ENCODE results near the gene ADAMTSL1.

ADAMTSL1 gene

DNA sequence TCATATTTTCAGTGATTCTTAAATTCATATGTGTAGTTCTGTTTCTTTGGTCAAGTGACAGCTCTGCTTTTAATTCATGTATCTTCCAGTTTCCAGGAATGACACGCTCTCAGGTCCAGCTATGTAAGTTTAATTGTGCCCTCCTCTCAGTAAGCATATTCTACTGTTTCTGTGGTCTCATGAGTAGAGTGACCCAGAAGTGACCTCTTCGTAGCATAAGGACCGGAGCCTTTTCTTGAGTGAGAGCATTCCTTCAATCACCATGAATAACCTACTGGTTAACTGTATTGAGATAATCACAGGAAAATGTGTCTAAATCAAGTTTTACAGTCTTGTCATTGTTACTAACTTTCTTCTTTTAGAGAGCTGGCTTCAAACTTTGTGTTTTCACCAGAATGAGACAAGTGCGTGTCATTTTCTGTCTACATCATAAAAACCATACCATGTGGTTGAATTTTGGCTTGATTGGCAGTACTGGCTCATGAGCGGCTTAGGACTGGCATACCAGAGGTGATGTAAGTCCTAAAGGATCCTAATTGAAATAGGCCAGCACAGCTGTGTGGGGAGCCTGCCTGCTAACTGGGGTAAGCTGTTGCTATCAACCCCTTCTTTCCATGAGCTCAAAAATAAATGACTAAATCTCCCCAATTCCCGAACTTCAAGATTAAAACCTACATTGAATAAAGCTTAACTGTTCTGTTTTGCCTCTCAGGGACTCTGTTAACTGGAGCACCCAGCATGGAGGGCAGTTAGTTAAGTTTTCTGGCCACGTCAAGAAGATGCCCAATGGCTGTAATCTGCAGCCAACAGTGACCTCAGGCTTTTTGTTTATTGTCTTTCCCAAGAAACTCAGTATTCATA is 4.8 kb downstream of the ADAMTSL1 start:
- Histone ChIP-seq H2AFZ (ENCODE audit: low read length) (no peak overlapping the region), H3F3A (ENCODE audit: low read depth) (no peaks in the 10 kb centered on the region), H3K4me2 (ENCODE audit: low read depth, low read length, poor library complexity, severe bottlenecking) (no peak overlapping the region), H3K27me3 (ENCODE audit: insufficient read depth, low read length, poor library complexity, severe bottlenecking) (no peaks in the 10 kb centered on the region), H3K79me2 (ENCODE audit: insufficient read depth, low read length) (no peaks in the 10 kb centered on the region), H3K9me3 (ENCODE audit: insufficient read depth, low read depth, low read length) (no peaks in the 10 kb centered on the region), H3K9ac (ENCODE audit: low read depth, low read length, poor library complexity, severe bottlenecking) (no peak overlapping the region), H3K4me3 (ENCODE audit: low read length, poor library complexity, severe bottlenecking) (no peak overlapping the region), H3K9me2 (replicated peaks; ENCODE audit: low read depth, low read length) (no peaks in the 10 kb centered on the region), H4K20me1 (ENCODE audit: insufficient read depth, low read length, poor library complexity, severe bottlenecking) (no peaks in the 10 kb centered on the region), H3K4me1 (ENCODE audit: insufficient read depth, low read length, poor library complexity, severe bottlenecking) (no peaks in the 10 kb centered on the region), H3K36me3 (ENCODE audit: insufficient read depth, low read length) (no peaks in the 10 kb centered on the region)
- no peak for TF ChIP-seq EZH2phosphoT487 (IDR thresholded peaks at IDR 0.05; ENCODE audit: borderline replicate concordance)
- TF ChIP-seq, protein P1, sequence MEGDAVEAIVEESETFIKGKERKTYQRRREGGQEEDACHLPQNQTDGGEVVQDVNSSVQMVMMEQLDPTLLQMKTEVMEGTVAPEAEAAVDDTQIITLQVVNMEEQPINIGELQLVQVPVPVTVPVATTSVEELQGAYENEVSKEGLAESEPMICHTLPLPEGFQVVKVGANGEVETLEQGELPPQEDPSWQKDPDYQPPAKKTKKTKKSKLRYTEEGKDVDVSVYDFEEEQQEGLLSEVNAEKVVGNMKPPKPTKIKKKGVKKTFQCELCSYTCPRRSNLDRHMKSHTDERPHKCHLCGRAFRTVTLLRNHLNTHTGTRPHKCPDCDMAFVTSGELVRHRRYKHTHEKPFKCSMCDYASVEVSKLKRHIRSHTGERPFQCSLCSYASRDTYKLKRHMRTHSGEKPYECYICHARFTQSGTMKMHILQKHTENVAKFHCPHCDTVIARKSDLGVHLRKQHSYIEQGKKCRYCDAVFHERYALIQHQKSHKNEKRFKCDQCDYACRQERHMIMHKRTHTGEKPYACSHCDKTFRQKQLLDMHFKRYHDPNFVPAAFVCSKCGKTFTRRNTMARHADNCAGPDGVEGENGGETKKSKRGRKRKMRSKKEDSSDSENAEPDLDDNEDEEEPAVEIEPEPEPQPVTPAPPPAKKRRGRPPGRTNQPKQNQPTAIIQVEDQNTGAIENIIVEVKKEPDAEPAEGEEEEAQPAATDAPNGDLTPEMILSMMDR (conservative IDR thresholded peaks at IDR 0.05; ENCODE audit: low read length), result no peak

DNA sequence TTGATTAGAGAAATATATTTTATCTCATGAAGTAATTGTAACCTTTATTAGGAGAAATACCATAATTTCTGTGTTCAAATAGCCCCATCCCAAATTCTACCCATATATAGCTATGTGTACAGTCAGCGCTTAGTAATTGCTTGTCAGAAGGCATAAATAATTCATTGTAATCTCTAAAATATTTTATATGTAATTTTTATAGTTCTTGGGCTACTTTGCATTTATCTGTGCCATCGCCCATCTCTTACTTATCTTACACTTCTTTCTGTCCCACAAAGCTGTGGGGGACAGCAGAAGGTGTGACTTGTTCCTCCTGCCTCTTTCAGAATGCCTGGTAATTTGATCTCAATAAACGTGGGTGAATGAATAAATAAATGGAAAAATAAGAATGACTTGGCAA is 5.5 kb downstream of the ADAMTSL1 start:
- no peak overlapping the region for H3K4me3 ChIP-seq (ENCODE audit: low read length, poor library complexity, severe bottlenecking)
- H3K9ac ChIP-seq (ENCODE audit: low read depth, low read length, poor library complexity, severe bottlenecking), result no peak overlapping the region
- H3K27me3 ChIP-seq (ENCODE audit: insufficient read depth, low read length, poor library complexity, severe bottlenecking), result no peaks in the 10 kb centered on the region
- H4K20me1 ChIP-seq (ENCODE audit: insufficient read depth, low read length, poor library complexity, severe bottlenecking), result no peaks in the 10 kb centered on the region
- no peak overlapping the region for H2AFZ ChIP-seq (ENCODE audit: low read length)
- H3K79me2 ChIP-seq (ENCODE audit: insufficient read depth, low read length), result no peaks in the 10 kb centered on the region
- H3K4me1 ChIP-seq (ENCODE audit: insufficient read depth, low read length, poor library complexity, severe bottlenecking), result no peaks in the 10 kb centered on the region
- no peaks in the 10 kb centered on the region for H3K36me3 ChIP-seq (ENCODE audit: insufficient read depth, low read length)
- no peak overlapping the region for H3K4me2 ChIP-seq (ENCODE audit: low read depth, low read length, poor library complexity, severe bottlenecking)
- TF ChIP-seq EZH2phosphoT487 (IDR thresholded peaks at IDR 0.05; ENCODE audit: borderline replicate concordance), result no peak
- TF ChIP-seq, protein P1 (conservative IDR thresholded peaks at IDR 0.05; ENCODE audit: low read length), result no peak
- no peaks in the 10 kb centered on the region for H3F3A ChIP-seq (ENCODE audit: low read depth)
- no peaks in the 10 kb centered on the region for H3K9me3 ChIP-seq (ENCODE audit: insufficient read depth, low read depth, low read length)
- H3K9me2 ChIP-seq (replicated peaks; ENCODE audit: low read depth, low read length), result no peaks in the 10 kb centered on the region

DNA sequence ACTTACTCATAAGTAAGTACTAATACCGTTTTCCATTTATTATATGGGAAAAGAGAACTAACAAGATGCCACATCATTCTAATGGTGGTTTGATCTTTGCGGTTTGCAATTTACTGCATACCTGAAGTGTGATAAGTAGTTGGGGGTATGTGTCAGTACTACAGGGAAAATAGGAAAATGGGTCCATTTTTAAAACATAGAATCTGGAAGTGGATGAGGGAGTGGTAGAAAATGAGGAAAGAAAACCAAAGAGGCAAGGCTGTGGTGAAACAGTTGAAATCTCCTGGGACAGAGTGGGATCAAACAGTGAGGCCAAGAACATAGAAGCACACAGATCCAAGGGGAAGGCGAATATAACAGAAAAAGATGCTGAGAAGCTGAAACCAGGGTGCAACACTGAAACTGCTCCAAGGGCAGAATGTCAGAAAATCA is 6.7 kb downstream of the ADAMTSL1 start:
- Histone ChIP-seq H3K9ac (ENCODE audit: low read depth, low read length, poor library complexity, severe bottlenecking) (no peak overlapping the region), H3K4me2 (ENCODE audit: low read depth, low read length, poor library complexity, severe bottlenecking) (no peak overlapping the region), H2AFZ (ENCODE audit: low read length) (no peak overlapping the region), H3K9me2 (replicated peaks; ENCODE audit: low read depth, low read length) (no peaks in the 10 kb centered on the region), H4K20me1 (ENCODE audit: insufficient read depth, low read length, poor library complexity, severe bottlenecking) (no peaks in the 10 kb centered on the region), H3K79me2 (ENCODE audit: insufficient read depth, low read length) (no peaks in the 10 kb centered on the region), H3K4me3 (ENCODE audit: low read length, poor library complexity, severe bottlenecking) (no peak overlapping the region), H3K4me1 (ENCODE audit: insufficient read depth, low read length, poor library complexity, severe bottlenecking) (no peaks in the 10 kb centered on the region), H3F3A (ENCODE audit: low read depth) (no peaks in the 10 kb centered on the region), H3K27me3 (ENCODE audit: insufficient read depth, low read length, poor library complexity, severe bottlenecking) (no peaks in the 10 kb centered on the region), H3K36me3 (ENCODE audit: insufficient read depth, low read length) (no peaks in the 10 kb centered on the region), H3K9me3 (ENCODE audit: insufficient read depth, low read depth, low read length) (no peaks in the 10 kb centered on the region)
- no peak for TF ChIP-seq EZH2phosphoT487 (IDR thresholded peaks at IDR 0.05; ENCODE audit: borderline replicate concordance)
- TF ChIP-seq, protein P1 (conservative IDR thresholded peaks at IDR 0.05; ENCODE audit: low read length), result no peak
